Left lung (tissue), 10 donors: ENCODE measurements around the gene MEPE. TPM values are rescaled to one million over a fixed set of nuclear protein-coding genes. Genes with fewer than 3 reads are reported as not detected.

Experiments
- ATAC-seq: fragments of 200-7000 bp; cut with Tn5 transposase; one replicate; pipeline ENCODE4 v1.9.1; 2020; ENCODE audit warnings: moderate library complexity
- DNase-seq, 4 donors: peaks; one replicate each; pipeline ENCODE4 v3.0.0-alpha.2; 2013 to 2020
- H3K27ac ChIP-seq, 2 donors: fragments of 200-600 bp; sonication (generic) in 1 of 2; one replicate each; pipeline versions ENCODE4 v1.5.0 to v1.8.0; 2020 to 2021
- H3K27me3 ChIP-seq, 2 donors: fragments of 200-600 bp; sonication (generic) in 1 of 2; one replicate each; pipeline versions ENCODE4 v1.5.0 to v1.8.0; 2020 to 2021
- H3K36me3 ChIP-seq, 2 donors: fragments of 200-600 bp; sonication (generic) in 1 of 2; one replicate each; pipeline versions ENCODE4 v1.5.0 to v1.8.0; 2020 to 2021
- H3K4me1 ChIP-seq, 2 donors: fragments of 200-600 bp; one replicate each; pipeline ENCODE4 v1.8.0; 2021
- H3K4me3 ChIP-seq, 2 donors: fragments of 200-600 bp; sonication (generic) in 1 of 2; one replicate each; pipeline versions ENCODE4 v1.5.0 to v1.8.0; 2020 to 2021; ENCODE audit warnings: mild to moderate bottlenecking in 1 of 2
- H3K9me3 ChIP-seq, 2 donors: fragments of 200-600 bp; sonication (generic) in 1 of 2; one replicate each; pipeline versions ENCODE4 v1.5.0 to v1.8.0; 2020 to 2021
- CTCF ChIP-seq, 2 donors: fragments of 200-600 bp; sonication (generic) in 1 of 2; IDR thresholded peaks; one replicate each; pipeline versions ENCODE4 v1.5.0 to v1.8.0; 2021; ENCODE audit warnings: antibody characterized with exemption in 2 of 2
- intact Hi-C, 2 donors: fragments of 100-400 bp; cut with DNase I; formaldehyde crosslinking; loops; one replicate each; pipeline versions ENCODE4 v1.11.2 to v1.14.2; 2022
- polyA plus RNA-seq, 6 donors: library from polyadenylated mRNA; unstranded; fragments of 120-200 nt; gene quantifications; one replicate each; pipeline ENCODE4 v1.2.1, GENCODE V29; 2013; ENCODE audit not compliant: insufficient read length in 6 of 6
- total RNA-seq, 2 donors: library from RNA; stranded (reverse); fragmentation: NEBNext Ultra II Directional; extraction: Animal tissue kit (Norgen Biotek cat#: 25700); gene quantifications; one replicate each; pipeline ENCODE4 v1.2.1, GENCODE V29; 2021
- donor health status: DM: no; HTN: yes; CAD: no.
- donor health status: DM: no; HTN: no; CAD: no.

MEPE gene
- total and polyA plus RNA-seq, 8 donors, result 0.37 to 0.88 (median 0.66) TPM; not detected in 2

- no peak overlapping the region for H3K4me3 ChIP-seq
- no peaks in the 10 kb centered on the region for H3K27me3 ChIP-seq
- DNase-seq, result peak in 1 of 4 donors; percentile 39
- peak; percentile 62 to 64 for TF ChIP-seq CTCF (IDR thresholded peaks at IDR 0.05)
- intact Hi-C loops, result no loop called here
- no peaks in the 10 kb centered on the region for H3K9me3 ChIP-seq
- peaks cover 0 to 11% of the 10 kb centered on the region in 2 donors for H3K4me1 ChIP-seq
- ATAC-seq, result peak; percentile 66
- H3K27ac ChIP-seq, result no peak overlapping the region
- H3K36me3 ChIP-seq, result no peaks in the 10 kb centered on the region
These were observed 6.3 kb downstream of the MEPE start for GRCh38 chr4:87838890-87839591.

GRCh38 chr4:87839592-87839946 lies 6.8 kb downstream of the MEPE start:
- Histone ChIP-seq H3K4me1 (peaks cover 0 to 15% of the 10 kb centered on the region in 2 donors), H3K27ac (no peak overlapping the region), H3K9me3 (no peaks in the 10 kb centered on the region), H3K4me3 (no peak overlapping the region), H3K36me3 (no peaks in the 10 kb centered on the region), H3K27me3 (no peaks in the 10 kb centered on the region)
- ATAC-seq (no peak), DNase-seq (no peak)
- intact Hi-C loops, result no loop called here
- TF ChIP-seq CTCF (IDR thresholded peaks at IDR 0.05), result no peak

GRCh38 chr4:87840149-87840548 lies 7.4 kb downstream of the MEPE start:
- H3K4me3 ChIP-seq, result no peak overlapping the region
- H3K9me3 ChIP-seq, result no peaks in the 10 kb centered on the region
- TF ChIP-seq CTCF (IDR thresholded peaks at IDR 0.05), result no peak
- intact Hi-C loops, result no loop called here
- H3K4me1 ChIP-seq, result peaks cover 0 to 19% of the 10 kb centered on the region in 2 donors
- no peak overlapping the region for H3K27ac ChIP-seq
- no peak for ATAC-seq
- no peaks in the 10 kb centered on the region for H3K27me3 ChIP-seq
- DNase-seq, result no peak
- H3K36me3 ChIP-seq, result no peaks in the 10 kb centered on the region

GRCh38 chr4:87843936-87844335 lies 11.2 kb downstream of the MEPE start:
- intact Hi-C loops, result no loop called here
- Histone ChIP-seq H3K4me1 (peaks cover 0 to 25% of the 10 kb centered on the region in 2 donors), H3K27me3 (no peaks in the 10 kb centered on the region), H3K9me3 (no peaks in the 10 kb centered on the region), H3K27ac (peak overlapping the region in 1 of 2 donors; percentile 60), H3K36me3 (no peaks in the 10 kb centered on the region), H3K4me3 (no peak overlapping the region)
- ATAC-seq, result peak; percentile 96
- no peak for TF ChIP-seq CTCF (IDR thresholded peaks at IDR 0.05)
- peak in 1 of 4 donors; percentile 20 for DNase-seq

- ATAC-seq (no peak), DNase-seq (no peak)
- Histone ChIP-seq H3K4me1 (peaks cover 0 to 26% of the 10 kb centered on the region in 2 donors), H3K9me3 (no peaks in the 10 kb centered on the region), H3K4me3 (no peak overlapping the region), H3K27me3 (no peaks in the 10 kb centered on the region), H3K27ac (peak overlapping the region in 1 of 2 donors; percentile 60), H3K36me3 (no peaks in the 10 kb centered on the region)
- no peak for TF ChIP-seq CTCF (IDR thresholded peaks at IDR 0.05)
- intact Hi-C loops, result no loop called here
These were observed 11.7 kb downstream of the MEPE start for GRCh38 chr4:87844452-87844851.
